HG03159 (cell line): ENCODE measurements around the gene MAPKAP1.
A peak's percentile ranks its signal among the peaks of the same experiment; 100 is the strongest.

ENCODE experiments used
- ATAC-seq: cut with Tn5 transposase; IDR thresholded peaks from one replicate; pipeline ENCODE4 v1.9.1; 2021; ENCODE audit warnings: mild to moderate bottlenecking, moderate library complexity; ENCODE audit not compliant: unreplicated experiment

Gene MAPKAP1

DNA sequence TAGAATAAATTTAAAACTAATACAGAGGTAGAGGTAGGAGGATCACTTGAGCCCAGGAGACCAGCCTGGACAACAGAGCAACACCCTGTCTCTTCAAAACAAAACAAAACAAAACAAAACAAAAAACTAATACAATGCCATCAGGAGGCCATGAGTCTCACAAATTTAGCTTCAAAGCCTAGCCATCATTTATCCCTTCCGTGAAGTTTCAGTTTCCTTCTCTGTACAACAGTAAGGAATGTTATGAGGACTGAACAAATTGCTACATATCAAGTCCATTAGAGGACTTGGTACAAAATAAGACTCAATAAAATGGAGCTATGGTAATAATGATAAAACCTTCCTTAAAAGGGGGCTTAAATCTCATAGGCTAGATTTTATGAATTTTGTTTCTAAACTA is 60.8 kb downstream of the MAPKAP1 start:
- ATAC-seq: no peak

DNA sequence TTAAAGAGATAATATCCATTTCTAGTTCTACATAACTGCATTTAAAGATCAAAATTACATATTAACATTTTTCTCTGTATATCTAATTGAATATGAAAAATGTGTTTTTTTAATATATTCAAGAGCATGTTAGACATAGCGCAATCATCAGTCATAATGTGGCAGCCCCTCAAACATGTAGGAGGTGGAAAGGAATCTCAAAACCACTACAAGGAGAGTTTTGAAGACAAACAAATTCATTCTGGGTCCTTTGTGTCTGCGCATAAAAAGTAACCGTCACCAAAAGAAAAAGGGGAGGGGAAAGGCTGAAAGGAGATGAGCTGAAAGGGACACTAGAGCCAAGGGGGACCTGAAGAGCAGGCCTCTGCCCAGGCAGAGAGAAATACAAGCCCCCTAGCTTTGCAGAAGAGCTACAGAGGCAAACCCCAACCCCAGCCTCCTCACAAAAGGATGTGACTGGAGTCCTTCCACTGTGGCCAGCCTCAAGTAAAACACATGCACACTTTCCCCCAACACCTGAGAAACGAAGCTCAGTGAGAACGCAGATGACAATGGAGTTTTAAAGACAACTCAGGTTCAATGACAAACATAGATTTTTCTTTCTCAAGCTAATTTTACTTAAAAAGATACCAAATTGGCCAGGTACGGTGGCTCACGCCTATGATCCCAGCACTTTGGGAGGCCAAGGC is 62.0 kb downstream of the MAPKAP1 start:
- no peak for ATAC-seq

- ATAC-seq: no peak
Measured at GRCh38 chr9:125642311-125642710, 64.7 kb downstream of the MAPKAP1 start.

DNA sequence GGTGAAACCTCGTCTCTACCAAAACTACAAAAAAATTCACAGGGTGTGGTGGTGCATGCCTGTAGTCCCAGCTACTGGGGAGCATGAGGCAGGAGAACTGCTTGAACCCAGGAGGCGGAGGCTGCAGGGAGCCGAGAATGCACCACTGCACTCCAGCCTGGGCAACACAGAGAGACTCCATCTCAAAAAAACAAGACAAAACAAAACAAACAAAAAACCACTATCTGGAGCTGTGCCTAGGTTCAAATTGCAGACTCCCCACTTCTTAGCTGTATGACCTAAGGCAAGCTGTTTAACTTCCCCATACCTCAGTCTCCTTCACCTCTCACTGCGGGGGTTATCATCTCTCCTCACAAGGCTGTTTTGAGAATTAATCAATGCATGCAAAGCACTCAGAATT is 68.0 kb downstream of the MAPKAP1 start:
- ATAC-seq: no peak

DNA sequence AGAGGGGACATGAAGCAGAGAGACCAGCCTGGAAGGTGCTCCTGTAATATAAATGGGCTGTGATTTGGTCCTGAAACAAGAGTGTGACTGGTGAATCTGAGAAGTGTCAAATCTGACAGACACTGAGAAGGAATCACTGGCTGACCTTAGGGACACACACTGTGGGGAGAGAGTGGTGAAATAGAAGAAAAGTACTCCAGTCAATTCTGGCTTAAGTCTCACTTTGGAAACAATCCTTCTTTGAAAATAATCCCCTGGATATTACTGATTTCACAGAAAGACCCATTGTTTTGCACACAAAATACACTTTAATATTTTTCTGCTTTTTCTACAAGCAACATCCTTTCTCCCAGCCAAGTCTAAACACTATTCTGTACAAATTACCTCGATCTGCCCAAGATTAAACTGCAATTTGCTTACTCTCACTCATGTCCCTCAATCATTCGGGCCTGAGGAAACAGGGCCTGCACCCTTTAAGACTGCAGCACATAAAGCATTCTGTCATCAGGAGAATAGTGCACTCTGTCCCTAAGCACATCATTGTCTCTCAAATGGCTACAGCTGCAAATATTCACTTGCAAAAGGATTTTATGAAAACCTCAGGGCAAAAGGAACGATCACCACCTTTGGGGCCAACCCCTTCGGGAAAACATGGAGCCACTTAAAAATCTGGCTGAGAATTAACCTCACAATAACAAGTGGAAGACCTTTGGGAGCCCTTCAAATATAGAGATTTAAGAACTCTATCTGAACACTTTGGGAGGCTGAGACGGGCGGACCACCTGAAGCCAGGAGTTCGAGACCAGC is 68.6 kb downstream of the MAPKAP1 start:
- no peak for ATAC-seq

DNA sequence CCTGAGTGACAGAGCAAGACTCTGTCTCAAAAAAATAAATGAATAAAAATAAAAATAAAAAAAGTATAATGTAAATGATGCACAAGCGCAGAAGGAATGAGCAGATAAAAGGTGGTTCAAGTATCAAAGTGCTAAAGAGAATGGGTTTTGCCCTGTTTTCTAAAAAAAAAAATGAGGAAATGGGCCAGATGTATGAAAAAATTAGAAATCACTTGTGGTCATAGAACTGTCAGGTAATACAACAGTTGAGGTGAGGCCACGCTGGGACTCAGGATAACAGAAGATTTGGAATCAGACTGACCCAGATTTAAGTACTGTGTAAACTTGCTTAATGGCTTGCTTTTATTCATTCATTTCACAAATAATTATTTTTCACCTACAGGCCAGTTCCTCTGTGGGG is 69.8 kb downstream of the MAPKAP1 start:
- no peak for ATAC-seq

- no peak for ATAC-seq
Measured at GRCh38 chr9:125635888-125636287, 71.1 kb downstream of the MAPKAP1 start.

GRCh38 chr9:125634040-125634717 is 72.8 kb downstream of the MAPKAP1 start:
- no peak for ATAC-seq

DNA sequence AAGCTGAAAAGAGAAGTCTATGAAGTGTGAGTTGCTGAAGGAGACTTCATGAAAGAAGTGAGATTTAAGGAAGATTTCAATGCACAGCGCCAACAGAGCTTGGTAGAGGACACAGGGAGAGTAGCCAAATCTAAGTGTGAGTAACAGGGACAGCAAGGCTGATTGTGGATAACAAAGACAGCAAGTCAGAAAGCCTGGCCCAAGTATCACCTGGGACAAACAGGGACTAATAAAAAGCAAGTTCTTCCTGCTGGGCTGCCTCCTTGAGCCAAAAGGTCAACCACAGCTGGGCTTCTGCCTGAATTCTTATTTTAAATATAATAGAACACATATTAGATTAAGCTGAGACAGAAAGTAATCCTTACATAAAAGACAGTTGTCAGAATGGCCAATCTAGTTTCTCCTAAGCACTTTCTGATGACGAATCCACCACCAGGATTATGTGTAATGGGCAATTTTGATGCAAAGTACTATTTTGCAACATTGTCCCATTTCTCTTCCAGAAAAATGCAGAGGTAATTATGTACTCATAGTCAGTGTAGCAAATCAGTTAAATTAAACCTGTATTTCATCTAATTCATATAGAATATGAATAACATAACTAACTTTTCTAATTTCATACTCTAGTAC is 73.8 kb downstream of the MAPKAP1 start:
- no peak for ATAC-seq

DNA sequence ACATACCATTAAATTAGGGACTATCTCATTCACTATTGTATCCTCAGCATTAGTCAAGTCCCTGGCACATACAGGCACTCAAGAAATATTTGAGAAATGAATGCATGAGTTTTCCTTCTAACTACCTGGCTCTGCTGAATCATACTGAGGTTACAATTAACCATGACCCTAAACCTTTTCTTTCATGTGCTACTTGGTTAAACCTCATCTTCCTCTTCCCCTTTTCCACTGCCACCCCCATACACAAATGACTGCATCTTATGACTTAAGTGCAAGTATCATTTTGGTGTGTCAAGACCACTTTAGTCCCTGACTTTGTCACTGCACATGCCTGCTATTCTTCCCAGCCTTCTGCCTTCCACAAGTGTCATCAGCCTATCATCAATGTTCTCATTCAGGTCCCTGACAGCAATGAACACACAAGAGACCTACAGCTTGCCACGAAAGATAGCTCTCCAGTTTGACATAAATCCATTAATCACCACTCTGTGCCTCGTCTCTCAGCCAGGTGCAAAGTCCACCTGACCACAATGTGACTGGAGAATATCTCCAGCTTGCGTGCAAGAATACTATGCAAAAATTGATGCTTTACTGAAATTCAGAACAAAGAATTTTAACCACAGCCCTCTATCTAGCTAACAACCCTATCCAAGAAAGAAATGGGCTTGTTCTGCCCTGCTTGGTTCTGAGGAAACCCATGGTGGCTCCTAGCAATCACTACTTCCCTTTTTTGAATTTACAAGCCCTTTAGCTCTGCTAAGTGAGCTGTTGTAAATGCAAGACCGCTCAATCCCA is 74.5 kb downstream of the MAPKAP1 start:
- ATAC-seq: peak; percentile 55

GRCh38 chr9:125631391-125632085 is 75.5 kb downstream of the MAPKAP1 start:
- no peak for ATAC-seq

- no peak for ATAC-seq
Measured at GRCh38 chr9:125630436-125630835, 76.6 kb downstream of the MAPKAP1 start.

GRCh38 chr9:125629446-125629845 is 77.6 kb downstream of the MAPKAP1 start:
- no peak for ATAC-seq

GRCh38 chr9:125626187-125626586 is 80.8 kb downstream of the MAPKAP1 start:
- no peak for ATAC-seq

- no peak for ATAC-seq
Measured at GRCh38 chr9:125621170-125621569, 85.8 kb downstream of the MAPKAP1 start.

DNA sequence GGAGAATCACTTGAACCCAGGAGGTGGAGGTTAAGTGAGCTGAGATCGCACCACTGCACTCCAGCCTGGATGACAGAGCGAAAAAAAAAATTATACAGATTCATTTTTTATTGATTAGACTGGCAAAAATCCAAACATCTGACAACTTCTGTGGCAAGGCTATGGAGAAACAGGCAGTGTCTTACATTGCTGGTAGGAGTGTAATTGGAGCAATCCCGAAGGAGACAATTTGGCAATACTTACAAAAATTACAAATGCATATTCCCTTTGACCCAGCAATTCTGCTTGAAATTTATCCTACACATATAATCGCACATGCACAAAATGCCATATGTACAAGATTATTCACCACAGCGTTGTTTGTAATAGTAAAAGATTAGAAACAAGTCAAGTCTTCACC is 86.8 kb downstream of the MAPKAP1 start:
- ATAC-seq: no peak

DNA sequence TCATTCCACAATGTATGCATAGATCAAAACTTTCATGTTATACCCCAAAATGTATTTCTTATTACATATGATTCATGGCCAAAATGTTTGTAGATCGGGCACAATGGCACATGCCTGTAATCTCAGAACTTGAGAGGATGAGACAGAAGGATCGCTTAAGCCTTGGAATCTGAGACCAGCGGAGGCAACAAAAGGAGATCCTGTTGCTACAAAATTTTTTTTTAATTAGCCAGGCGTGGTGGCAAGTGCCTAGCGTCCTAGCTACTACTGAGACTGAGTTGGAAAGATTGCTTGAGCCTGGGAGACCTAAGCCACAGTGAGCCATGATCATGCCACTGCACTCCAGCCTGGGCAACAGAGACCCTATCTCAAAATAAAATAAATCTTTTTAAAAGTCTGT is 89.9 kb downstream of the MAPKAP1 start:
- no peak for ATAC-seq

DNA sequence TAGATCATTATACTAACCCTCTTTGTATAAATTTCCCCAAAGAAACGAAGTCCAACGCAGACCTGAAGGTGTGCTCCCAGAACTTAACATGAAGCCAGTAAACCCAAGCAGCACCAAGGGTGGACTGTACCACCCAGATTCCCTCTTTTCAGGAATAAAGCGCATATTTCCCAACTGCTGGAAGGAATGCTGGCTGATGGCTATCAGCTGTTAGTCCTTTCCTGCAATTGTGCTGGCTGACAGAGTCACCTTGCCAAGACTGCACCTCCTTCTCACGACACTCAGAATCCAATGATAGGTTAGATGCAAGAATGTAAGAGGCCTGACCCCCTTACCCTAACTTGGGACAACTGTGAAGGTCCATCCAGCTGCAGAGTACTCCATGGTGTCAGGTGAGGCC is 93.9 kb downstream of the MAPKAP1 start:
- ATAC-seq: no peak

GRCh38 chr9:125612616-125613015 is 94.4 kb downstream of the MAPKAP1 start:
- no peak for ATAC-seq

DNA sequence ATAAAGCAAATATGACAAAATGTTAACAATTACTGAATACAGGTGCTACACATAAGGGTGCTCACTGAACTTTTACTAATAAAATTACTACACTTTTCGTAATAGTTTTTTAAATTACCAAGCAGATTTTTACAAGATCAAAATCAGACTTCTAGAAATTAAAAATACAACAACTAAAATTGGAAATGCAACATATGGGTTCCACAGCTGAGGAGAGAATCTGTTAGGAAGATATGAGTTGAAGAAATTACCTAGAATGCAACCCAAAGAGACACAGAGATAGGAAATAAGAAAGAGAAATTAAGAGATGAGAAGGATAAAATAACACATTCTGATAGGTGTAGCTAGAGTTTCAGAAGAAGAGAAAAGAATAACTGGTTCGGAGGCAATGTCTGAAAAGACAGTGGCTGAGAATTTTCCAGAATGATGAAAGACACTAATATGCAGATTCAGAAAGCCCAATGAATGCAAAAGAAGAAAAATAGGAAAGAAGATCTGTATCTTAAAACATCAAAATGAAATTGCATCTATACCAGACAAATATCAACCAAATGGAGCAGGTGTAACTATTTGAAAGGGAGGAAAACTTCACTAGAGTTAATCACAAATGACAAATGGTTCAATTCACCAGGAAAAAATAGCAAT is 95.8 kb downstream of the MAPKAP1 start:
- no peak for ATAC-seq
